ENCODE data around the gene DCC. TPM values are rescaled to one million over a fixed set of nuclear protein-coding genes. Genes with fewer than 3 reads are reported as not detected.

DCC gene
- total RNA-seq, 1 experiment from 2014 or later = 0.72 TPM

- TF ChIP-seq ZNF512 (CRISPR knock-in tag; IDR thresholded peaks at IDR 0.05; ENCODE audit: borderline replicate concordance) (no peak), ZNF281 (CRISPR knock-in tag; IDR thresholded peaks at IDR 0.05) (no peak), ZNF396 (CRISPR knock-in tag; IDR thresholded peaks at IDR 0.05; ENCODE audit: borderline replicate concordance) (no peak)
Observed at GRCh38 chr18:52403291-52404021, 63.5 kb downstream of the DCC start (continued).

- 0 out of 2 replicates have a peak, but pooled peaks cover 5% of the 10 kb centered on the region for H3K9me3 Mint-ChIP-seq
- H3K36me3 Mint-ChIP-seq = no peaks in the 10 kb centered on the region
- no peak overlapping the region for H3K27ac Mint-ChIP-seq
- no peak for DNase-seq (ENCODE audit: low spot score)
- CTCF ChIA-PET = no interaction called here
- no peaks in the 10 kb centered on the region for H3K27me3 Mint-ChIP-seq (ENCODE audit: low read depth)
- POLR2A ChIA-PET = no interaction called here
- no peak overlapping the region for H3K4me3 Mint-ChIP-seq
- peaks cover 7% of the 10 kb centered on the region; the same call in 1 of the 2 replicates for H3K4me1 Mint-ChIP-seq
- no peak for ATAC-seq
- no peak for TF ChIP-seq OVOL2 (CRISPR knock-in tag; IDR thresholded peaks at IDR 0.05; ENCODE audit: borderline replicate concordance)
- TF ChIP-seq ELF4 (CRISPR knock-in tag; IDR thresholded peaks at IDR 0.05; ENCODE audit: low read depth) = no peak
- no peak for TF ChIP-seq ZNF219 (CRISPR knock-in tag; IDR thresholded peaks at IDR 0.05; ENCODE audit: borderline replicate concordance)
- TF ChIP-seq ZNF512 (CRISPR knock-in tag; IDR thresholded peaks at IDR 0.05; ENCODE audit: borderline replicate concordance) = no peak
- no peak for TF ChIP-seq CBFB (CRISPR knock-in tag; IDR thresholded peaks at IDR 0.05; ENCODE audit: low read depth)
- no peak for TF ChIP-seq ZNF263 (CRISPR knock-in tag; IDR thresholded peaks at IDR 0.05; ENCODE audit: low read depth)
Observed at GRCh38 chr18:52408800-52409302, 68.9 kb downstream of the DCC start.

DNA sequence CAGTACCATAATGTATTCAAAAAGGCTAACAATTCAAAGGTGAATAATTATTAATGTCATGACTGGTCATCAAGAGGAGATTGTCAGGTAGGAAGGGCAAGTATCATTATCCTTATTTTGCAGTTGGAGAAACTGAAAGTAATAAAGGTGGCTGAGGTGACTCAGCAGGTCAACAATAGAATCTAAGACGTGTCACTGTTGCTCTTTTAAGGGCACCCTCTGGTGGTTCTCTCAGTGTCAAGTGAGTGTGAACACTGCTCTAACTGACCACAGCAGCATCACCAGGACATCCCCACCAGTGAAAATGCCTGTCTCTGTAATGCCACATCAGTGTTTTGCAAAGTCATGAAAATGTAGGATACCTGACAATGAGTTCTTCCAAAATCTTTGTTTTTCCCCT lies 69.7 kb downstream of the DCC start:
- H3K9me3 Mint-ChIP-seq = no peaks in the 10 kb centered on the region
- H3K4me1 Mint-ChIP-seq = peaks cover 7% of the 10 kb centered on the region; the same call in 1 of the 2 replicates
- ChIA-PET CTCF (no interaction called here), POLR2A (no interaction called here)
- no peak overlapping the region for H3K4me3 Mint-ChIP-seq
- DNase-seq (ENCODE audit: low spot score) (no peak), ATAC-seq (peak; percentile 69)
- H3K36me3 Mint-ChIP-seq = no peaks in the 10 kb centered on the region
- H3K27ac Mint-ChIP-seq = no peak overlapping the region
- no peaks in the 10 kb centered on the region for H3K27me3 Mint-ChIP-seq (ENCODE audit: low read depth)
- TF ChIP-seq USF2 (CRISPR knock-in tag; IDR thresholded peaks at IDR 0.05) (no peak), NFATC4 (CRISPR knock-in tag; IDR thresholded peaks at IDR 0.05) (no peak), ZNF138 (CRISPR knock-in tag; conservative IDR thresholded peaks at IDR 0.05) (no peak), RELA (CRISPR knock-in tag; IDR thresholded peaks at IDR 0.05; ENCODE audit: borderline replicate concordance) (no peak), JUN (CRISPR knock-in tag; IDR thresholded peaks at IDR 0.05) (no peak), NFE2L1 (CRISPR knock-in tag; IDR thresholded peaks at IDR 0.05) (no peak), ZNF219 (CRISPR knock-in tag; IDR thresholded peaks at IDR 0.05; ENCODE audit: borderline replicate concordance) (no peak), ZNF263 (CRISPR knock-in tag; IDR thresholded peaks at IDR 0.05; ENCODE audit: low read depth) (no peak), ARID4B (CRISPR knock-in tag; IDR thresholded peaks at IDR 0.05; ENCODE audit: borderline replicate concordance) (no peak)
- TF ChIP-seq, protein P1, sequence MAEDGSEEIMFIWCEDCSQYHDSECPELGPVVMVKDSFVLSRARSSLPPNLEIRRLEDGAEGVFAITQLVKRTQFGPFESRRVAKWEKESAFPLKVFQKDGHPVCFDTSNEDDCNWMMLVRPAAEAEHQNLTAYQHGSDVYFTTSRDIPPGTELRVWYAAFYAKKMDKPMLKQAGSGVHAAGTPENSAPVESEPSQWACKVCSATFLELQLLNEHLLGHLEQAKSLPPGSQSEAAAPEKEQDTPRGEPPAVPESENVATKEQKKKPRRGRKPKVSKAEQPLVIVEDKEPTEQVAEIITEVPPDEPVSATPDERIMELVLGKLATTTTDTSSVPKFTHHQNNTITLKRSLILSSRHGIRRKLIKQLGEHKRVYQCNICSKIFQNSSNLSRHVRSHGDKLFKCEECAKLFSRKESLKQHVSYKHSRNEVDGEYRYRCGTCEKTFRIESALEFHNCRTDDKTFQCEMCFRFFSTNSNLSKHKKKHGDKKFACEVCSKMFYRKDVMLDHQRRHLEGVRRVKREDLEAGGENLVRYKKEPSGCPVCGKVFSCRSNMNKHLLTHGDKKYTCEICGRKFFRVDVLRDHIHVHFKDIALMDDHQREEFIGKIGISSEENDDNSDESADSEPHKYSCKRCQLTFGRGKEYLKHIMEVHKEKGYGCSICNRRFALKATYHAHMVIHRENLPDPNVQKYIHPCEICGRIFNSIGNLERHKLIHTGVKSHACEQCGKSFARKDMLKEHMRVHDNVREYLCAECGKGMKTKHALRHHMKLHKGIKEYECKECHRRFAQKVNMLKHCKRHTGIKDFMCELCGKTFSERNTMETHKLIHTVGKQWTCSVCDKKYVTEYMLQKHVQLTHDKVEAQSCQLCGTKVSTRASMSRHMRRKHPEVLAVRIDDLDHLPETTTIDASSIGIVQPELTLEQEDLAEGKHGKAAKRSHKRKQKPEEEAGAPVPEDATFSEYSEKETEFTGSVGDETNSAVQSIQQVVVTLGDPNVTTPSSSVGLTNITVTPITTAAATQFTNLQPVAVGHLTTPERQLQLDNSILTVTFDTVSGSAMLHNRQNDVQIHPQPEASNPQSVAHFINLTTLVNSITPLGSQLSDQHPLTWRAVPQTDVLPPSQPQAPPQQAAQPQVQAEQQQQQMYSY (CRISPR knock-in tag; IDR thresholded peaks at IDR 0.05) = no peak
